ENCODE results near the gene GCC2.

DNA sequence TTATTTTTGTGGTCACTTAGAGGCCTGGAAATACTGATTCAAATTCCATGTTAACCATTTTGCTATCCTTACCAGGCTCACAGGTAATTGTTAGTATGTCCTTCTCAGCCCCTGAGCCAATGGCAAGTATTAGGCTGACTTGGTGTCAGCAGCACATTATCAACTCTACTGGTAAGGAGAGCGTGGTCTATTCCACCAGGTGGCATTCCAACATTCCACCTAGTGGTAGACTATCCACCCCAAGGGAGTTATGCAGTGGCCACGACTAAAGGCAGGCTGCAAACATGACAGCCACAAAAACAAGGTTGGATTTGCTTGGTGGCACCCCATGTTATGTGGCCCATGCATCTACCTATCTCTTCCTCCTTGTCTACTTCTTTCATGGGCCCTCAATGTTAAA is 31.8 kb upstream of the GCC2 start:
- TF ChIP-seq, protein P1, sequence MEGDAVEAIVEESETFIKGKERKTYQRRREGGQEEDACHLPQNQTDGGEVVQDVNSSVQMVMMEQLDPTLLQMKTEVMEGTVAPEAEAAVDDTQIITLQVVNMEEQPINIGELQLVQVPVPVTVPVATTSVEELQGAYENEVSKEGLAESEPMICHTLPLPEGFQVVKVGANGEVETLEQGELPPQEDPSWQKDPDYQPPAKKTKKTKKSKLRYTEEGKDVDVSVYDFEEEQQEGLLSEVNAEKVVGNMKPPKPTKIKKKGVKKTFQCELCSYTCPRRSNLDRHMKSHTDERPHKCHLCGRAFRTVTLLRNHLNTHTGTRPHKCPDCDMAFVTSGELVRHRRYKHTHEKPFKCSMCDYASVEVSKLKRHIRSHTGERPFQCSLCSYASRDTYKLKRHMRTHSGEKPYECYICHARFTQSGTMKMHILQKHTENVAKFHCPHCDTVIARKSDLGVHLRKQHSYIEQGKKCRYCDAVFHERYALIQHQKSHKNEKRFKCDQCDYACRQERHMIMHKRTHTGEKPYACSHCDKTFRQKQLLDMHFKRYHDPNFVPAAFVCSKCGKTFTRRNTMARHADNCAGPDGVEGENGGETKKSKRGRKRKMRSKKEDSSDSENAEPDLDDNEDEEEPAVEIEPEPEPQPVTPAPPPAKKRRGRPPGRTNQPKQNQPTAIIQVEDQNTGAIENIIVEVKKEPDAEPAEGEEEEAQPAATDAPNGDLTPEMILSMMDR (IDR thresholded peaks at IDR 0.05; ENCODE audit: low read depth, low read length) = no peak
- TF ChIP-seq EZH2phosphoT487 (IDR thresholded peaks at IDR 0.05; ENCODE audit: low read depth) = no peak

Data from OCI-LY3 (cell line).